NCI-H82 treated with DMSO at 0.1 percent for 48 hours (cell line): Measurements from ENCODE around the gene ERC1.

Source experiments
- DNase-seq: peaks from one replicate; lab custom pipeline; 2025; ENCODE audit not compliant: unreplicated experiment; lab: John Stamatoyannopoulos, UW

ERC1 gene

DNA sequence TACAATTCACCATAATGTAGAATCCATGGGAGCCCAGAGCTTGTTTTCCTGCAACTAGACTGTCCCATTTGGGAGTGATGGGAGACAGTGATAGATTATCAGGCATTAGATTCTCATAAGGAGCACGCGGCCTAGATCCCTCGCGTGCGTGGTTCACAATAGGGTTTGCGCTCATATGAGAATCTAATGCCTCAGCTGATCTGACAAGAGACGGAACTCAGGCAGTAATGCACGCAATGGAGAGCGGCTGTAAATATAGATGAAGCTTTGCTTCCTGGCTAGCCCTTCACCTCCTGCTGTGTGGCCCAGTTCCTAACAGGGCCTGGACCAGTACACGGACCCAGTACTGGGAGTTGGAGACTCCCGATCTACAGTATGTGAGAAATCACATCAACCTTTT, 476.7 kb downstream of the ERC1 start:
- DNase-seq, result no peak

DNA sequence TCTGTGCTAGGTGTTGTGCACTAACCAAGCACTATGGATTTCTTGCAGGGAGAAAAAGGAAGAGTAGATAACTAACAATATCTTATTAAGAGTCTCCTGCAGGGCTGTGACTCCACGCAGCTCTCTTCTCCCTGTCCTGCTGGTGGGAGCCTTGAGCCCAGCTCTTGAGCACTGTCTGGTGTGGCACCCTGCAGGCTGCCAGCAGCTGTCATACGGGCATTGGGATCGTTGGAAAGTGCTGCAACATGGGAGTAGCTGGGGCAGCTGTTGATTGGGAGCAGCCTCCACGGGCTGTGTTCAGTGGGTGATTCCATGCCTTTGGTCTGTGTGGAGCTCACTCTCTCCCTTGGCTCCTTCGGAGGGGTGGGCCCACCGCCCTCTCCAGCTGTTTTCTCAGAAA, 478.0 kb downstream of the ERC1 start:
- no peak for DNase-seq

DNA sequence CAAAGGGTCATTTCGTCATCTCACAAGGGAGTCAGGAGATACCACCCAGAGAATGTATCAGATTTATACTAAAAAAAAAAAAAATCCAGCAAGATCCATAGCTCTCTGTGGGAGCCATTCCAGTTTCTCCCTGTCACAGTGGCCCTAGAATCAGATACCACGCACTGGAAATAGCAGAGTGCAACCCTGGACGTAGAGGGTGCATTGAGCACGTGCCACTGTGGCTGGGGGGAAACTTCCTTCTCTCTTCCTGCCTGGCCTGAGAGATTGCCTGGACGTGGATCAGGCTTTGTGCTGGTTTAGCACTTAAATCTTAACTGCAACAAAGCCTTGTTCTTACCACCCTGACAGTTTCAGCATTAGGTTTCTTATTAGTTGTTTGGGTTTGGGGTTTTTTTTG, 479.0 kb downstream of the ERC1 start:
- no peak for DNase-seq

DNA sequence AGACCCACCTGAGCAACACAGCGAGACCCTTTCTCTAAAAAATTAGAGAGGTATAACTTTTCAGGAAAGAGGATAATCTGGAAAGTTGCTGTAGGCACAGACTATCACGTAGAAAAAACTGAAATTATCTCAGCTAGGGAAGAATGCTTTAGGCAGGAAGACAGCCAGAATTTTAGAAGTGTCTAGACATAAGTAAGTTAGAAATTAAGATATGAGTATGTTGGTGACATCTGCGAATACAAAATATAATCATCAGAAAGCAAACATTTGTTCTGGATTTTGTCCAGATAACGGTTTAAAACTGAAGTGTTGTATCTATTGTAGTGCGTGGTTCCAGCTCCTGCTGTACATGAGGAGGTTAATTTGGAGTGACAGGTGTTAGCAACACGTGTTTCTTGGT, 480.2 kb downstream of the ERC1 start:
- no peak for DNase-seq

DNA sequence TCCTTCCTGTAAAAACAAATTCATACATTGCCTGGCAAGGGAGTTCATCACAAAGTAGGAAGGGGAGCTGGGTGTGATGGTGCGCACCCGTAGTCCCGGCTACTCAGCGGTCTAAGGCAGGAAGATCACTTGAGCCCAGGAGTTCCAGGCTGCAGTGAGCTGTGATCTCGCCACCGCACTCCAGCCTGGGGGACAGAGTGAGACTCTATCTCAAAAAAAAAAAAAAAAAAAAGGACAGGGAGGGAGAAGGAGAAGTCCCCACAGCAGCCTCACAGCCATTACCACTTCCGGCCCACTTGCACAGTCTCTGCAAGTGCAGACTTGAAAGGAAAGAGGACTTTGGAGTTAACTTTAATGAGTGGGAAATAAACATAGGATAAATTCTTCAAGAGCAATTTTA, 482.4 kb downstream of the ERC1 start:
- no peak for DNase-seq

DNA sequence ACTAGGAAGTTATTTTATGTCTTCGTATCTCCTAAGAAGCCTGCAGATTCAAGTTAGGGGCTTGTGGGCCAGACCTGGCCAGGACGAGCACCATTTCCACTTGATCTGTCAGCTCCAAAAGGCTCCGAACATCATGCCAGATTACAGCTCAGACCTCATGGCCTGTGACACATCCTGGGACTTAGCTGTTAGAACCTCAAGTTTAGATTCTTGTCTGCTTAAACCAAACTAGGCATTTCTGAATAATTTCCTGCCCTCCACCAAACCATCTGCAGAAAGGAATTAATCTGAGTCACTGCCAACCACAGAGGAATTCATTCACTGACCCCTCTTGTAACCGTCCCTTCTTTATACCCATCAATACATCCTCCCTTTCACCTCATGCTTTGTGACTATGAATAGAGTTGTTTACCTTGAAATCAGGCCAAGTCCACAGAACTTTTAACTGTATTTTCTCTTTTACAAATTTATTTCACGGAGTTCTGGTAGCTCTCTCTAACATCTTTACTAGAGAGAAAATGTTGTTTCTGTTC, 483.1 kb downstream of the ERC1 start:
- DNase-seq, result no peak

DNA sequence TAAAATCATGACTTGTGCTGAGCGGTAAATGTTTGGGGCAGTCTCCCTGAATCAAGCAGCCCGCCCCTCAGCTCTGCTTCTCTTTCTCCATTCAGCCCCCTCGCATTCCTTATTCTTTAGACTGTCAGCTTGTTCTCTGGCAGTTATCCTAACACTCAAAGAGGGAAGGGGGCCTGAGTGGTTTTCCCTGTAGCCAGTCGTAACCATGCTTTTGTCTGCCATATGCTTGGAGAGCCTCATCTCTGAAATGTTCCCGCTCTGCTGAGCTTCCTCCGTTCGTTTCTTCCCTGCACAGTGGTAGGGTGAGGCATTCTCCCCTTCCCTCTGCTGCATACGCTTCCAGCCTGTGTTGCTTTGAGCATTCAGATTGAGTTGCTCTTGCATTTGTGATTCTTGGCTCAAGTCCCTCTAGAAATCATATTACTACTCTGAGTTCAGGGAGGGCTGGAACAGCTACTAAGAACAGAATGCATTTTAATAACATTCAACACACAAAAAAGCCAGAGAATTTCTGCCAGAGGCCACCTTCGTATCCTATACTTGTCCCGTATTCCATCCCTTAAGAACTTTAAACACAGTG, 483.6 kb downstream of the ERC1 start:
- DNase-seq, result no peak

DNA sequence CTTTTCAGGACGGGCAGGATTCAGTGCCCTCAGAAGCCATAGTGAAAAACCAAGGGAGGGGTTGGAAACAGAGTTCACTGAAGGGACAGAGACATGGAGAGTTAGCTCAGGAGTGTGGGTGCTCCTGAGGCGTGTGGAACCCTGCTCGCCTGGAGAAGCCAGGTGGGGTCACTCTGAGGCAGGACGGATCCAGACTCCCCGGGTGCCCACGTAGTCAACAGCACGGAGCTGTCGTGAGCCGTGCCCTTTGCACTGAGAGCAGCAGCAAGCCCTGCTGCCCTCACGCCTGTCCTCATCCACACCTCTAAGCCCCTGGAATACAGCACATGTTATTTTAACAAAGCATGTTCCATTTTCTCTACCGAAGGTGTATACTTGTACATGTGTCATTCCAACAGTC, 488.6 kb downstream of the ERC1 start:
- no peak for DNase-seq

DNA sequence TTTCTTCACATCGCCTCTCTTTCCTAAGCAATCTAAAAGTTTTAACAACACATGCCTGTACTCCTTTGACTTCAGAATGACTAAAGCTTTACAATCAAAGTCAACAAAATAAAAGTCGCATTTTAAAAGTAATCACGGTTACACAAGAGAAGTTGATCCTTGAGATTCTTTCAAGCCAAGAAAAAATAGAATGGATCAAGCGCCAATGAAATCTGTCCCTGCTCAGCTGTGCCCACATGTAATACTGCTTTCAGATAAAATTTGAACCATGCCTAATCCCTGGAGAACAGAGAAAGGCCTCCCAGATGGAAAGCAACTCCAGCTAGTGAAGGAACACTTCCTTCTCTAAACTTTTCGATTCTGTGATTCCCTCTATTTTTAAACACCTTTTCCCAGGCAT, 490.3 kb downstream of the ERC1 start:
- no peak for DNase-seq

DNA sequence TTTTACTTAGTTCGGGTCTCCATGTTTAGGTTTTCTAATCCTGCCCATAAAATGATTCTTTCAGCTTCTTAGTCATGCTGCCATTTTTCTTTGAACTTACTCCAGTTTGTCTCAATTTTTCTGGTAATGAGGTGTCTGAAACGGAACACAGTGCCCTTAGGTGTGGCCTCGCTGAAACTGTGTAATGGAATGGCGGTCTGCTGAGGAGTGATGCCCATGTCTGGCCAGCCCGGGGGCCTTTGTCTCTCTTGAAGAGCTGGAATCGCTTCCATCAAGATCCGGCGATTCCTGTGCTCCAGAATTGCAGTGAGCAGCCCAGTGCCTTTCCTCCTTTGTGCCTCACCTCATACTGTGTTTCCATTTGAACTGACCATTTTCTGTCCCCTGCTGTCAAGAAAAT, 490.9 kb downstream of the ERC1 start:
- DNase-seq, result no peak

DNA sequence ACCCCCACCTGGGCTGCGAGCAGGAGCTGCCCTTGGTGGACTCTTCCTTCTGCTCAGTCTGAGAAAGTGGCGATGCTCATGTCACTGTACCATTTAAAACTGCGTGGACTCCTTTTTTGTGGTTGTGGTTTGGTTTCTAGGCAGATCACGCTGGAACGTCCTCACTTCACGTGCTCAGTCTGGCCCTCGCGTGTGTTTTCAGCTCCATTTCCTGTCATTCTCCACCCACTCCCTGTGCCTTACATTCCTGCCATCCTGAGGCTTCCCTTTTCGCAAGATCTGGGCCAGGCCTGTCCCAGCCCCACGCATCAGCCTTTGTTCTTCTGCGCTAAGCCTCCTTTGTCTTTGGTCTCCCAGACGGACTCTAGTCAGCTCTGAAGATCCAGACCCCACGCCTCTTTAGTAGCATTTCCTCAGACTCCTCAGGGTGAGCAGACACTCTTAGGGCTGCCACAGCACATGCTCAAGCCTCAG, 497.9 kb downstream of the ERC1 start:
- no peak for DNase-seq

DNA sequence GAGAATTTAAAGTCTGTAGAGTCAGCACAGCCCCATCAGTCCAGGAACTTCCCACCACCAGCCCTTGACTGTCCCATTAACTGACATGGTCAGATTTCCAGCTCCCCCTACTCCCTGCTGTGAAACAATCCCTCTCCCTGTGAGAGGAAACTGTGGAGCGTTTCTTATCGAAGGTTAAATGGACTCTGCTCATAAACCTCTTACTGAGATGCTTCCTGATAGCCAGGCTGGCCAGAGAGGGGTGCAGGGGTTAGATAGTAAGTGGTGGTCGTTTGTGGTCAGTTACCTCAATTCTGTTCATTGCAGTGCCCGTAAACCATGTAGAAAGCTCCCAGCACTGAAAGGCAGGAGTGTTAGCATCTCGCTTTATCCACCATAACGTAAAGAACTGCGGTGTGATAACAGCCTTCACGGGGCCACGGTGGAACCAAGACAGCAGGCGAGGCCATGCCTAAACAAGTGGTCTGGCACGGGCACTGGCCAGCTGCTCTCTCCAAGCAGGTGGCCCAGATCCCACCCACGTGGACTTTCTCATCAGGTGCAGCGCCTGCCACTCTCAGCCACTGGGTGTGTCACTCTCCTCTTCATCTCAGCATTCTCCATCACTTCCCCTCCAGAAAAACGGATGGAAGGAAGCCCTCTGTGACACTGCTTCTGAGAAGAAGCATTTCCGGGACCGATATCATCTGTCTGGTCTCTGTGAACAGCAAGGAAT, 501.1 kb downstream of the ERC1 start:
- no peak for DNase-seq

DNA sequence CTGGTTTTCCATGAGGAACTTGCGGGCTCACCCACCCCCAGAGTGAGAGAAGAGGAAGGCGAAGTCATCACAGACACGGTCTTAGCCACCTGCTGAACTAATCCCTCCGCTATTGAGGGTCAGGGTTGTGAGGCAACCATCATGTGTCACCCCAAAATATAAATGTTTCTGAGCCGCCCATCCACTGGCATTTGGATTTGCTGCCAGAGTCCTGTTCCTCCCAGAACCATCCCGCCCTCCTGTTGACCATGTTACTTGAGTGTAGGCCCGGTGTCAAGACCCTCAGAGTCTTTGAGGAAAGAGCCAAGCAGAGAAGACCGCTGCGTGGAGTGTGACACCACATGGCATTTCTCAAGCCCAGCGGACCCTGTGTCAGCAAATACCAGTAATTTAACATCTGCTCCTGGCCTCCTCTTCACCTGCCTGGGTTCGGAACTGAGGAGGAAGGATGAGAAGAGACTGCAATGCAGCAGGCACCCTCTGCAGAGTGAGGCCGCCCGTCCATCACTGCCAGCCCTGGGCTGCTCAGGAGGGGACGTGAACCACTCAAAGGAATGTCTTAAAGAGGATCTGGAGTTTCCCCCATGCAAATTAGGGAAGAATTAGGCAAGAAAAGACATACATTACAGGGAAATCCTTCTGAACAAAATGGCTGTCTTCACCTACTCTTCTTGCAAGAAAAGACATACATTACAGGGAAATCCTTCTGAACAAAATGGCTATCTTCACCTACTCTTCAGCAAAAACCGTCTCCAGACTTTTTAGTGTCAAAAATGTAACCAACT, 502.9 kb downstream of the ERC1 start:
- no peak for DNase-seq

DNA sequence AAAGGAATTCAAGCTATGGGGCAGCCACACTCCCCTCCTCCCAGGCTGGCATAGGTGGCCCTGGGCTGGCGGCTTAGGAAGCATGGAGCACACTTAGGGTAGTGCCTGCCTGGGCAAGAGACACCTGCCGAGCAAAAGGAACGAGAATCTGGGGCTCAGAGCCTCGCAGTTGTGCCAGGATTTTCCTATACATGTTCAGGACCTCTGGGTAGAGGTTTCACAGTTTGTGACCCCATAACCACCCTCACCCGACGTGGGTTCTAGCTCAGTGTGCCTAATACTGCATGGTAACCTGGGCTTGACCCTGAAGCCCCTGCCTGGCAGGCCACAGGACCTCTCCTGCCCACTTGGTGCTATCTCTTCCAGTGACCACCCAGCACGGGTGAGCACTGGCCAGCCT, 503.8 kb downstream of the ERC1 start:
- DNase-seq, result no peak

DNA sequence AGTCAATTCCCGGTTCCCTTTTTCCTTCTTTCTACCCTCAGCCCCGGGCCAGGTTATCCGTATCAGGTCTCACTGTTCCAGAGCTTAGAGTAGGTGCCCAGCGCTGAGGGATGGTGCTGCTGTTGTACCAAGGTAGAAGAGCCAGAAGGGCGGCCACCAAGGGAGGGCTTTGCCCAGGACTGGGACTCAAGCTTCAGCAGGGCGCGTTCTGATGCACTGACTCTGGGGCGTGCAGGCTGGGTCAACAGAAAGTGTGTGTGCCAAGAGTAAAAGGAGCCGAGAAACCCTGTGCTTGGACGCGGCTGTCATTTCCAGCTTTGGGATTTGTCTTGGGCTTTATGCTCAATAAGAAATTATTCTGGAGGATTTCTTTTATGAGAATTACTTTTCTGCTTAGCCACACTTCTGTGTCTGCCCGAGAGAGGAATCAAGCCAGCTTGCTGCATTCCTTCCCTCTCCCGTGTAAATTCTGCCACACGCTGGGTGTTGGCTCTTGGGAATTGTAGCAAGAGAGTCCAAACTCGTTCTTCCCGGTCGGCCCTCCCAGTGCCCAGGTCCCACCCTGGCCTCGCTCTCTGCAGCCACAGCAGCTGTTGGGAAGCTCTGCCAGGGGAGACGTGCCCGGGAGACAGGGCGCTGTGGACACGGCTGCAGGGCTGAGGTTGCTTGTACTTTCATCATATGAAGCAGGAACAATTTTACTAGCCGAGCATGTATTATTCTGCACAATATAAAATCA, 505.3 kb downstream of the ERC1 start:
- DNase-seq, result no peak

DNA sequence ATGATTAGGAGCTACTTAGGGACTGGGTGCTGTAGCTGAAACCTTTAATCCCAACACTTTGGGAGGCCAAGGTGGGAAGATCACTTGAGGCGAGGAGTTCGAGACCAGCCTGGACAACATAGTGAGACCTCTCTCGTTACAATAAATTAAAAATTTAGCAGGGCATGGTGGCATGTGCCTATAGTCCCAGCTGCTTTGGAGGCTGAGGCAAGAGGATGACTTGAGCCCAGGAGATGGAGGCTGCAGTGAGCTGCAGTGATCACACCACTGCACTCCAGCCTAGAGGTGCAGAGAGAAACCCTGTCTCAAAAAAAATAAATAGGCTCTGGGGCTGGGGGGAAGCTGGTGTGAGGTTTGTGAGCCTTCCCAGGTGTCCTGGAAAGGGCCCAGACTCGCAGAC, 506.1 kb downstream of the ERC1 start:
- DNase-seq, result no peak

DNA sequence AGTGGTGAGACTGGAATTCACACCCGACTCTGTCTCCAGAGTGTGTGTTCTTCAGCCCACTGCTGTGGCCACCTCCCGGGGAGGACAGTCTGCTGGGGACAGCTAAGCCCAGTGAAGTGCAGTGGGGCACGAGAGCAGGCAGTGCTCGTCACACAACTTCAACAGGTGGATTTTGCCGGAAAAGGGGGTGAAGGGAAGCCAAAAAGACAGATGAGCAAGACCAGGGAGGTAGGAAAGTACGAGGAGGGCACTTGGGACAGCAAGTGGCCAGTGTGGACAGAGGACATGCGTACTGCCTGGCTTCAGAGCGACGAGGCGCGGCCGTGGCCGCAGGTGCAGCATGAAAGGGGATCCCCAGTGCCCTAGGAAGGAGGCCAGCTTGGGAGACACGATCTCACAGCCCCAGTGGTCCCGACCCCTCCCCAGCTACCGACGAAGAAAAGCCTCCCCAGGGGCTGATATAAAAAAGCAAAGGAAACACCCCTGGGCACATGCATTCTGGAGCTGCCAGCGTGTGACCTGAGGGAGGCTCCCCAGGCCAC, 507.2 kb downstream of the ERC1 start:
- DNase-seq, result no peak

DNA sequence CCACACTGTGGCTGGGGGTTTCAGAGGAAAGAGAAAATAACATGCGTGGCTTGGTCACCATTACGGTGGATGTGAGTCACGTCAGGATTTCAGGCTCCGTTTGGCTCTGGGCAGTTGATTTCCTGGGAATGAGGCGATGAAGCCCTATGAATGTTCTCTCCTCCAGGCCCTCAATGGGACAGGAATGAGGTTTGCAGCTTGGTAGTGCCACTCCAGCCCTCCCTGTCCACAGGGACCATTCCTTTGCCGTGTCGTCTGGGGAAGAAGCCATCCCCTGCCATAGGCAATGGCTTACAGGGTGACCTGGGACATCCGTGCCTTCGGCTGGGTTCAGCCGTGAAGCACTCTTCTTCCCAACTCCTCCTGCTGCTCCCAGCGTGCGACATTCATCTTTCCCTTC, 508.3 kb downstream of the ERC1 start:
- no peak for DNase-seq

DNA sequence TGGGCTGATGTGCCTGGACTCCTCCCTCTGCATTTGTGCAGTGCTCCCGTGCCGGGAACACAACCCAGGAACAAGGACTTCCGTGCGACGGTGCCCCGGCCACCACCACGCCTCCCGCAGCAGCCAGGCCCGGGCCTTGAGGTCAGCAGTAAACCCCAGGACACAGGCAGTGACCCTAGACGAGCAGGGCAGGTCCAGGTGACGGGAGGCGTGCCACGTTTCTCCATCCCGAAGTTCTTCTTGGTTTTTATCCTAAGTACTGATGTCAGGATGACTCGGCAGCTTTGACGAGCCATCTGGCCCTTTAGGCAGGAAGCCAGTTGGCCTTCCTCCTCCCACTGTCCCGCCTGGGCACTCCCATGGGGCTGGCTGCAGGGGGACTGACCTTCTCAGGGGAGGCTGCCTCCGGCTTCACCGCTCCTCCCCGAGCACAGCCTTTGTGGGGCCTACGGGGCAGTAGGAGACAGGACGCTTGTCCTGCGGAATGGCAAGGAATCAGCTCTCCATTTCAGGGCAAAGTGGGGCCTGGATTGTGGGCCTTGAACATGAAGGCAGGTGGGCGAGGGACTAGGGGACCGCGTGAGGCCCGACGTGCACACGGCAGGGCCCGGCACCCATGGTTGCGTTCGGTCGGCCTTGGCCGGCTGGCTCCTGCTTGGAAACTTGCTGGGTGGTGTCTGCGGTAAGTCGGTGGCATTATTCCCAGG, 509.2 kb downstream of the ERC1 start:
- no peak for DNase-seq

DNA sequence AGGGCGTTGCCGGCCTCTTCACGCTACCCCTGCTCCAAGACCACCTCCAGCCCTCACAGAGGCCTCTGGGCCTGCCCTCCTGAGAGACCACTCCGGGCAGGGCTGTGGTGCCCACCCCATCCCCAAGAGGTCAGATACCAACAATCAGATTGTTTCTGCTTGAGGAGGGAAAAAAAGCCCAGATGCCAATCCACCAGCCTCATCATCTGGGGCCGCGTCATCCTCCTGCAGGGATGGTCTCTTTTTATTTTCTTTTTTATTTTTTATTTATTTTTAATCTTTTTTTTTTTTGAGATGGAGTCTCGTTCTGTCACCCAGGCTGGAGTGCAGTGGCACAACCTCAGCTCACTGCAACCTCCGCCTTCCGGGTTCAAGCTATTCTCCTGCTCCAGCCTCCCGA, 510.0 kb downstream of the ERC1 start:
- no peak for DNase-seq
